OCI-LY1 (cell line): ENCODE data around the gene PPM1G.
A peak's percentile ranks its signal among the peaks of the same experiment; 100 is the strongest.

Experiments used
- H2AFZ ChIP-seq: fragments of 200-600 bp; sonication (generic), shearing (Covaris generic); 2 replicates; pipeline ENCODE4 v1.6.0; 2014; ENCODE audit warnings: antibody characterized with exemption, mild to moderate bottlenecking, low read length
- H3F3A ChIP-seq: fragments of 200-600 bp; sonication (generic), shearing (Covaris generic); 2 replicates; pipeline ENCODE4 v1.6.0; 2014; ENCODE audit warnings: mild to moderate bottlenecking, antibody characterized with exemption, low read length, moderate library complexity; ENCODE audit not compliant: insufficient read depth
- H3K27ac ChIP-seq: fragments of 200-600 bp; sonication (generic); 2 replicates; pipeline ENCODE4 v1.5.1; 2014; ENCODE audit warnings: low read length, mixed run types, mild to moderate bottlenecking, low read depth; ENCODE audit not compliant: poor library complexity, severe bottlenecking
- H3K27me3 ChIP-seq: fragments of 200-600 bp; sonication (generic); 2 replicates; pipeline ENCODE4 v1.6.0; 2014; ENCODE audit warnings: antibody characterized with exemption, mild to moderate bottlenecking, low read length, moderate library complexity; ENCODE audit not compliant: insufficient read depth
- H3K36me3 ChIP-seq: fragments of 200-600 bp; sonication (generic); 2 replicates; pipeline ENCODE4 v1.6.1; 2014; ENCODE audit warnings: mild to moderate bottlenecking, antibody characterized with exemption, low read length, moderate library complexity, mixed read lengths; ENCODE audit not compliant: insufficient read depth
- H3K4me1 ChIP-seq: fragments of 200-600 bp; sonication (generic); 2 replicates; pipeline ENCODE4 v1.5.1; 2014; ENCODE audit warnings: mild to moderate bottlenecking, low read length, moderate library complexity; ENCODE audit not compliant: insufficient read depth, severe bottlenecking
- H3K4me2 ChIP-seq: fragments of 200-600 bp; sonication (generic), shearing (Covaris generic); 2 replicates; pipeline ENCODE4 v1.6.1; 2014; ENCODE audit warnings: low read length
- H3K4me3 ChIP-seq: fragments of 200-600 bp; sonication (generic); 2 replicates; pipeline ENCODE4 v1.5.1; 2014; ENCODE audit warnings: low read length, low read depth, mild to moderate bottlenecking, mixed read lengths; ENCODE audit not compliant: poor library complexity, severe bottlenecking
- H3K79me2 ChIP-seq: fragments of 200-600 bp; shearing (Covaris generic); 2 replicates; pipeline ENCODE4 v1.6.1; 2016; ENCODE audit warnings: mixed run types, low read length, mixed read lengths; ENCODE audit not compliant: insufficient read depth
- H3K9ac ChIP-seq: fragments of 200-600 bp; sonication (generic), shearing (Covaris generic); 2 replicates; pipeline ENCODE4 v1.6.1; 2014; ENCODE audit warnings: mild to moderate bottlenecking, low read length, mixed read lengths
- H3K9me2 ChIP-seq: fragments of 200-600 bp; sonication (generic), shearing (Covaris generic); 2 replicates; pipeline ENCODE4 v1.6.1; 2014; ENCODE audit warnings: low read depth, mild to moderate bottlenecking, low read length, mixed read lengths
- H3K9me3 ChIP-seq: fragments of 200-600 bp; shearing (Covaris generic); 2 replicates; pipeline ENCODE4 v1.6.1; 2014; ENCODE audit warnings: low read length, mixed read lengths
- H4K20me1 ChIP-seq: fragments of 200-600 bp; sonication (generic), shearing (Covaris generic); 2 replicates; pipeline ENCODE4 v1.6.0; 2016; ENCODE audit warnings: mild to moderate bottlenecking, low read length; ENCODE audit not compliant: insufficient read depth
- EZH2 ChIP-seq: fragments of 200-600 bp; sonication (generic), shearing (Covaris generic); IDR thresholded peaks from 2 replicates; pipeline ENCODE4 v1.8.0; 2017; ENCODE audit warnings: borderline replicate concordance, mixed run types, mild to moderate bottlenecking, antibody characterized with exemption, low read length, moderate library complexity, mixed read lengths
- TF ChIP-seq, protein P1 (sequence below): fragments of 200-600 bp; sonication (generic), shearing (Covaris generic); IDR thresholded peaks from 2 replicates; pipeline ENCODE4 v1.5.1; 2017; ENCODE audit warnings: mild to moderate bottlenecking, antibody characterized with exemption, low read length, moderate library complexity, mixed read lengths

PPM1G gene, protein sequence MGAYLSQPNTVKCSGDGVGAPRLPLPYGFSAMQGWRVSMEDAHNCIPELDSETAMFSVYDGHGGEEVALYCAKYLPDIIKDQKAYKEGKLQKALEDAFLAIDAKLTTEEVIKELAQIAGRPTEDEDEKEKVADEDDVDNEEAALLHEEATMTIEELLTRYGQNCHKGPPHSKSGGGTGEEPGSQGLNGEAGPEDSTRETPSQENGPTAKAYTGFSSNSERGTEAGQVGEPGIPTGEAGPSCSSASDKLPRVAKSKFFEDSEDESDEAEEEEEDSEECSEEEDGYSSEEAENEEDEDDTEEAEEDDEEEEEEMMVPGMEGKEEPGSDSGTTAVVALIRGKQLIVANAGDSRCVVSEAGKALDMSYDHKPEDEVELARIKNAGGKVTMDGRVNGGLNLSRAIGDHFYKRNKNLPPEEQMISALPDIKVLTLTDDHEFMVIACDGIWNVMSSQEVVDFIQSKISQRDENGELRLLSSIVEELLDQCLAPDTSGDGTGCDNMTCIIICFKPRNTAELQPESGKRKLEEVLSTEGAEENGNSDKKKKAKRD

DNA sequence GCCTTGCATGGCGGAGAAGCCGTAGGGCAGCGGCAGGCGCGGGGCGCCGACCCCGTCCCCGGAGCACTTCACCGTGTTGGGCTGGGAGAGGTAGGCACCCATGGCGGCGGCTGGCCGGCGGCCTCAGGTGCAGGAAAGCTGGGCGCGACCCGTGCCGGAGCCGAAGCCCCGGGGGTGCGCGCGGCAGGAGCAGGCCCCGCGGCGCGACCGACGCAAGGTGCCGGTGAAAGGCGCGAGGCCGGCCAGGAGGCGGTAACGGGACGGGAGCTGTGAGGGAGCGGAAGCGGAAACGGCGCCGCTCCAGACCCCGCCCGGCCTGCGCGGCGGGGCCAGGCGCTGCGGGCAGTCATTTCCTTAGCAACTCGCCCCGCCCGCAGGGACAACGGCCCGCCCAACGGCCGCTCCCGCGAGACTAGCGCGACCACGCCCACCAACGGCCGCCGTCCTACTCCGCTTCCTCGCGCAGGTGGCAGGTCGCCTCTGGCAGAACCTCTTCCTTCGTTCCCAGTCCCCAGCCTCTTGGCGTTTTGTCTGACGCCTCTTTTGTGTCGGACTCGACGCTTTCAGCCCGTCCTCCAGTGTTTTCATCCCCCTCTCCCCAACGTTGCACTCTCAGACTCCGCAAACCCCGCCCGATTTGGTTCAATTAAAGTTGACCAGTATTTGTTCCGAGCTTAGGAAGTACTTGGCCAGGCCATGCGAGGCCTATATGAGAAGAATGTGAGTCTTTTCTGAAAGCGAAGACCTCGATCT lies at the start of gene PPM1G:
PPM1G (minus strand) TSS at position 271 of the 753 bp plus-strand sequence; CDS start at position 102, 169 bp downstream.
- Histone ChIP-seq H3K4me2 (peak within 1 kb of the TSS; percentile 89), H3K9me3 (no peaks in the 10 kb centered on the region), H3F3A (no peaks in the 10 kb centered on the region), H3K4me1 (peaks cover 30% of the 10 kb centered on the region), H2AFZ (peak within 1 kb of the TSS; percentile 87), H3K9ac (peak within 1 kb of the TSS; percentile 99), H3K9me2 (no peaks in the 10 kb centered on the region), H4K20me1 (no peaks in the 10 kb centered on the region), H3K27me3 (no peaks in the 10 kb centered on the region), H3K36me3 (peaks cover 27% of the 10 kb centered on the region), H3K4me3 (peak within 1 kb of the TSS; percentile 100), H3K27ac (peak within 1 kb of the TSS; percentile 75), H3K79me2 (peaks cover 48% of the 10 kb centered on the region)
- TF ChIP-seq, protein P1, sequence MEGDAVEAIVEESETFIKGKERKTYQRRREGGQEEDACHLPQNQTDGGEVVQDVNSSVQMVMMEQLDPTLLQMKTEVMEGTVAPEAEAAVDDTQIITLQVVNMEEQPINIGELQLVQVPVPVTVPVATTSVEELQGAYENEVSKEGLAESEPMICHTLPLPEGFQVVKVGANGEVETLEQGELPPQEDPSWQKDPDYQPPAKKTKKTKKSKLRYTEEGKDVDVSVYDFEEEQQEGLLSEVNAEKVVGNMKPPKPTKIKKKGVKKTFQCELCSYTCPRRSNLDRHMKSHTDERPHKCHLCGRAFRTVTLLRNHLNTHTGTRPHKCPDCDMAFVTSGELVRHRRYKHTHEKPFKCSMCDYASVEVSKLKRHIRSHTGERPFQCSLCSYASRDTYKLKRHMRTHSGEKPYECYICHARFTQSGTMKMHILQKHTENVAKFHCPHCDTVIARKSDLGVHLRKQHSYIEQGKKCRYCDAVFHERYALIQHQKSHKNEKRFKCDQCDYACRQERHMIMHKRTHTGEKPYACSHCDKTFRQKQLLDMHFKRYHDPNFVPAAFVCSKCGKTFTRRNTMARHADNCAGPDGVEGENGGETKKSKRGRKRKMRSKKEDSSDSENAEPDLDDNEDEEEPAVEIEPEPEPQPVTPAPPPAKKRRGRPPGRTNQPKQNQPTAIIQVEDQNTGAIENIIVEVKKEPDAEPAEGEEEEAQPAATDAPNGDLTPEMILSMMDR = no peak
- TF ChIP-seq EZH2 = no peak

DNA sequence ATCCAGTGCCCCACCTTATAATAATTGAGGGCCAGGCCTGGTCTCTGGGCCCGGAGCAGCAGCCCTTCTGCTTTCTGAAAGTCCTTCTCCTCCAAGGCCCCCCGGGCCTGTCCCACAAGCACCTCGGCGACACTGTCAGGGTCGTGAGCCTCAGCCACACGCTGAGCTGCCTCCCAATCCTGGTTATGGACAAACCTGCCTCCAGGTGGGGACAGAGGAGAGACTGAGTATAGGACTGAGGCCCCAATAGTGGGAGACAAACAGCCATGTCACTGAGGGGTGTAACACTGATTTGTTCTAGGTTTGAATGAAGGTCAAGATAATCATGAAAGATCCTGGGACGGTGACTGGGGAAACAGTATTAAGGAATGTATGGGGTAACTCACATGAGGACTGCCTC lies 44.6 kb upstream of the PPM1G start:
- no peak overlapping the region for H3K4me3 ChIP-seq
- no peak overlapping the region for H3K4me2 ChIP-seq
- H3K27me3 ChIP-seq = no peaks in the 10 kb centered on the region
- no peaks in the 10 kb centered on the region for H3K9me3 ChIP-seq
- peaks cover 14% of the 10 kb centered on the region; the same call in 1 of the 2 replicates for H3K36me3 ChIP-seq
- no peak overlapping the region for H2AFZ ChIP-seq
- H3K4me1 ChIP-seq = no peaks in the 10 kb centered on the region
- no peaks in the 10 kb centered on the region for H4K20me1 ChIP-seq
- H3F3A ChIP-seq = no peaks in the 10 kb centered on the region
- H3K9me2 ChIP-seq = no peaks in the 10 kb centered on the region
- TF ChIP-seq, protein P1 = no peak
- no peak for TF ChIP-seq EZH2
- no peak overlapping the region for H3K9ac ChIP-seq
- H3K79me2 ChIP-seq = no peaks in the 10 kb centered on the region
- H3K27ac ChIP-seq = no peak overlapping the region

DNA sequence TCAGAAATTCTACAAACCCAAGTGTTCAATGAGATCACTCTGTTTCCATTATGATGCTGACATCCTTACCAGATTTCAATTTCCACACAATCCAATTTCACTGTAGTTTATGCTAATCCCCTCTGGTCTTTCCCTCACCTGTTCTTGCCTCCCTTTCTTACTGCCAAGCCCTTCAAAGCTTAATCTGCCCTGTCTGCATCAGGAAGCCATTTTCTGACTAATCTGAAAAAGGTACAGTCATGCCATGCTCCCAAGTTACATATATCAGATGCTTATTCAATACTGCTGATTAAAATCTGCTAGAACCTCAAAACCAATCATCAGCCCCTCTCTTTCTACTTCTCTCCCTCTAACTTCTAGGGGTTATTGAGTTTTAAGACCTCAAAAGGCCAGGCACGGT lies 41.7 kb upstream of the PPM1G start:
- no peaks in the 10 kb centered on the region for H3K9me3 ChIP-seq
- TF ChIP-seq, protein P1 = no peak
- TF ChIP-seq EZH2 = no peak

More for the DNA sequence above, 41.7 kb upstream of the PPM1G start:
- no peak overlapping the region for H2AFZ ChIP-seq
- peaks cover 24% of the 10 kb centered on the region; the same call in 1 of the 2 replicates for H3K36me3 ChIP-seq
- H3K79me2 ChIP-seq = no peaks in the 10 kb centered on the region
- no peak overlapping the region for H3K27ac ChIP-seq
- H4K20me1 ChIP-seq = no peaks in the 10 kb centered on the region
- H3K4me2 ChIP-seq = no peak overlapping the region
- no peaks in the 10 kb centered on the region for H3F3A ChIP-seq
- no peaks in the 10 kb centered on the region for H3K27me3 ChIP-seq
- H3K4me3 ChIP-seq = no peak overlapping the region
- H3K9me2 ChIP-seq = no peaks in the 10 kb centered on the region
- H3K9ac ChIP-seq = no peak overlapping the region
- H3K4me1 ChIP-seq = no peaks in the 10 kb centered on the region
